ENCODE data around the gene AFDN.

GRCh38 chr6:167794161-167795157 is 32.3 kb upstream of the AFDN start:
- TF ChIP-seq CTCF (conservative IDR thresholded peaks at IDR 0.05; ENCODE audit: low read length) (no peak), EZH2phosphoT487 (IDR thresholded peaks at IDR 0.05; ENCODE audit: borderline replicate concordance) (no peak)
